ENCODE results near the gene EYS. TPM values are rescaled to one million over a fixed set of nuclear protein-coding genes. Genes with fewer than 3 reads are reported as not detected.
"Not testable (repeated sequence)": the region's sequence is repeated elsewhere in the genome, so short reads cannot be mapped to it uniquely, and the experiment has no call there.

EYS gene
- total and polyA plus RNA-seq, 3 experiments from 2014 or later = not detected

GRCh38 chr6:63739094-63739687, 1967.8 kb downstream of the EYS start:
- Histone ChIP-seq H3K4me1 (ENCODE audit: insufficient read depth, low read length) (no peaks in the 10 kb centered on the region), H3K27ac (ENCODE audit: low read depth, low read length) (no peak overlapping the region), H3K27me3 (ENCODE audit: insufficient read depth, low read length, poor library complexity, severe bottlenecking) (no peaks in the 10 kb centered on the region), H3K9me3 (ENCODE audit: low read length) (no peaks in the 10 kb centered on the region), H3K4me3 (ENCODE audit: low read length) (no peak overlapping the region), H3K36me3 (ENCODE audit: insufficient read depth, low read length) (no peaks in the 10 kb centered on the region)
- no peak for DNase-seq
- H3K9me3 Mint-ChIP-seq = peaks cover 3 to 17% (median 5%) of the 10 kb centered on the region in 5 donors
- H3K27me3 Mint-ChIP-seq = peaks cover 0 to 3% of the 10 kb centered on the region in 2 donors
- no peak overlapping the region for H3K4me3 Mint-ChIP-seq
- H3K27ac Mint-ChIP-seq = no peak overlapping the region
- ChIA-PET CTCF (no interaction called here), POLR2A (interaction anchor here (0.6 kb wide), 1 partner anchor 15 kb away, joined by 3 read pairs; no protein-coding TSS in a partner anchor)
- H3K4me1 Mint-ChIP-seq = peaks cover 0 to 4% (median 0%) of the 10 kb centered on the region in 3 donors
- H3K36me3 Mint-ChIP-seq = peaks cover 0 to 9% (median 2%) of the 10 kb centered on the region in 3 donors

GRCh38 chr6:63738190-63738589, 1968.8 kb downstream of the EYS start:
- H3K4me3 Mint-ChIP-seq; H3K36me3 ChIP-seq (ENCODE audit: insufficient read depth, low read length); H3K4me1 Mint-ChIP-seq; H3K4me1 ChIP-seq (ENCODE audit: insufficient read depth, low read length); H3K4me3 ChIP-seq (ENCODE audit: low read length); H3K27me3 Mint-ChIP-seq; H3K9me3 ChIP-seq (ENCODE audit: low read length); CTCF ChIA-PET; DNase-seq; H3K27me3 ChIP-seq (ENCODE audit: insufficient read depth, low read length, poor library complexity, severe bottlenecking); H3K36me3 Mint-ChIP-seq; H3K27ac ChIP-seq (ENCODE audit: low read depth, low read length); POLR2A ChIA-PET; H3K27ac Mint-ChIP-seq: not testable (repeated sequence)
- H3K9me3 Mint-ChIP-seq = peaks cover 3 to 17% (median 5%) of the 10 kb centered on the region in 5 donors

GRCh38 chr6:63734923-63735322, 1972.1 kb downstream of the EYS start:
- no peak for DNase-seq
- POLR2A ChIA-PET = no interaction called here
- Histone ChIP-seq H3K4me1 (ENCODE audit: insufficient read depth, low read length) (no peaks in the 10 kb centered on the region), H3K4me3 (ENCODE audit: low read length) (no peak overlapping the region), H3K9me3 (ENCODE audit: low read length) (no peaks in the 10 kb centered on the region), H3K36me3 (ENCODE audit: insufficient read depth, low read length) (no peaks in the 10 kb centered on the region), H3K27ac (ENCODE audit: low read depth, low read length) (no peak overlapping the region), H3K27me3 (ENCODE audit: insufficient read depth, low read length, poor library complexity, severe bottlenecking) (no peaks in the 10 kb centered on the region)
- CTCF ChIA-PET = no interaction called here
- no peaks in the 10 kb centered on the region for H3K27me3 Mint-ChIP-seq
- peaks cover 0 to 1% (median 0%) of the 10 kb centered on the region in 3 donors for H3K4me1 Mint-ChIP-seq
- H3K36me3 Mint-ChIP-seq = peaks cover 4 to 9% (median 4%) of the 10 kb centered on the region in 3 donors
- H3K4me3 Mint-ChIP-seq = no peak overlapping the region
- H3K27ac Mint-ChIP-seq = no peak overlapping the region
- H3K9me3 Mint-ChIP-seq = peaks cover 3 to 14% (median 5%) of the 10 kb centered on the region in 5 donors

GRCh38 chr6:63732336-63732735, 1974.7 kb downstream of the EYS start:
- H3K27me3 Mint-ChIP-seq = no peaks in the 10 kb centered on the region
- no peak for DNase-seq
- ChIA-PET CTCF (interaction anchor here (1.1 kb wide), 1 partner anchor 134 kb away, joined by 5 read pairs; no protein-coding TSS in a partner anchor), POLR2A (no interaction called here)
- H3K36me3 Mint-ChIP-seq = peaks cover 2 to 7% (median 5%) of the 10 kb centered on the region in 3 donors
- no peaks in the 10 kb centered on the region for H3K36me3 ChIP-seq (ENCODE audit: insufficient read depth, low read length)
- no peak overlapping the region for H3K27ac ChIP-seq (ENCODE audit: low read depth, low read length)
- H3K27ac Mint-ChIP-seq = no peak overlapping the region
- H3K4me3 Mint-ChIP-seq = no peak overlapping the region
- H3K27me3 ChIP-seq (ENCODE audit: insufficient read depth, low read length, poor library complexity, severe bottlenecking) = no peaks in the 10 kb centered on the region
- peaks cover 0 to 1% (median 0%) of the 10 kb centered on the region in 3 donors for H3K4me1 Mint-ChIP-seq
- no peaks in the 10 kb centered on the region for H3K4me1 ChIP-seq (ENCODE audit: insufficient read depth, low read length)
- no peaks in the 10 kb centered on the region for H3K9me3 ChIP-seq (ENCODE audit: low read length)
- H3K4me3 ChIP-seq (ENCODE audit: low read length) = no peak overlapping the region
- H3K9me3 Mint-ChIP-seq = peaks cover 0 to 5% (median 1%) of the 10 kb centered on the region in 5 donors

GRCh38 chr6:63731930-63732329, 1975.1 kb downstream of the EYS start:
- H3K27me3 ChIP-seq (ENCODE audit: insufficient read depth, low read length, poor library complexity, severe bottlenecking) = no peaks in the 10 kb centered on the region
- H3K9me3 ChIP-seq (ENCODE audit: low read length) = no peaks in the 10 kb centered on the region
- POLR2A ChIA-PET = no interaction called here
- H3K4me3 Mint-ChIP-seq = no peak overlapping the region
- H3K36me3 ChIP-seq (ENCODE audit: insufficient read depth, low read length) = no peaks in the 10 kb centered on the region
- peaks cover 2 to 7% (median 5%) of the 10 kb centered on the region in 3 donors for H3K36me3 Mint-ChIP-seq
- CTCF ChIA-PET = interaction anchor here (1.1 kb wide), 1 partner anchor 134 kb away, joined by 5 read pairs; no protein-coding TSS in a partner anchor
- H3K4me1 ChIP-seq (ENCODE audit: insufficient read depth, low read length) = no peaks in the 10 kb centered on the region
- H3K27ac ChIP-seq (ENCODE audit: low read depth, low read length) = no peak overlapping the region
- H3K27ac Mint-ChIP-seq = no peak overlapping the region
- H3K9me3 Mint-ChIP-seq = peaks cover 0 to 5% (median 1%) of the 10 kb centered on the region in 5 donors
- no peak for DNase-seq
- peaks cover 0 to 1% (median 0%) of the 10 kb centered on the region in 3 donors for H3K4me1 Mint-ChIP-seq
- H3K27me3 Mint-ChIP-seq = no peaks in the 10 kb centered on the region
- no peak overlapping the region for H3K4me3 ChIP-seq (ENCODE audit: low read length)

- Histone ChIP-seq H3K4me3 (ENCODE audit: low read length) (no peak overlapping the region), H3K36me3 (ENCODE audit: insufficient read depth, low read length) (no peaks in the 10 kb centered on the region), H3K4me1 (ENCODE audit: insufficient read depth, low read length) (no peaks in the 10 kb centered on the region), H3K27me3 (ENCODE audit: insufficient read depth, low read length, poor library complexity, severe bottlenecking) (no peaks in the 10 kb centered on the region), H3K9me3 (ENCODE audit: low read length) (no peaks in the 10 kb centered on the region), H3K27ac (ENCODE audit: low read depth, low read length) (no peak overlapping the region)
- no peak for DNase-seq
- ChIA-PET CTCF (no interaction called here), POLR2A (no interaction called here)
- Mint-ChIP-seq H3K4me3 (no peak overlapping the region), H3K27me3 (no peaks in the 10 kb centered on the region), H3K9me3 (peaks cover 0 to under 1% (median 0%) of the 10 kb centered on the region in 5 donors), H3K36me3 (peaks cover 2 to 7% (median 2%) of the 10 kb centered on the region in 3 donors), H3K27ac (no peak overlapping the region), H3K4me1 (peaks cover 0 to under 1% (median 0%) of the 10 kb centered on the region in 3 donors)
Observed at GRCh38 chr6:63730311-63730710, 1976.7 kb downstream of the EYS start.

- Histone ChIP-seq H3K27ac (ENCODE audit: low read depth, low read length) (no peak overlapping the region), H3K4me3 (ENCODE audit: low read length) (no peak overlapping the region), H3K9me3 (ENCODE audit: low read length) (no peaks in the 10 kb centered on the region), H3K4me1 (ENCODE audit: insufficient read depth, low read length) (no peaks in the 10 kb centered on the region), H3K36me3 (ENCODE audit: insufficient read depth, low read length) (no peaks in the 10 kb centered on the region), H3K27me3 (ENCODE audit: insufficient read depth, low read length, poor library complexity, severe bottlenecking) (no peaks in the 10 kb centered on the region)
- ChIA-PET CTCF (interaction anchor here (0.9 kb wide), 1 partner anchor 126 kb away, joined by 3 read pairs; no protein-coding TSS in a partner anchor), POLR2A (no interaction called here)
- Mint-ChIP-seq H3K9me3 (no peaks in the 10 kb centered on the region), H3K4me3 (no peak overlapping the region), H3K27ac (no peak overlapping the region), H3K4me1 (peaks cover 0 to 4% (median 0%) of the 10 kb centered on the region in 3 donors), H3K27me3 (no peaks in the 10 kb centered on the region), H3K36me3 (peaks cover 0 to 2% (median 0%) of the 10 kb centered on the region in 3 donors)
- no peak for DNase-seq
Observed at GRCh38 chr6:63724721-63725120, 1982.3 kb downstream of the EYS start.

- Mint-ChIP-seq H3K4me3 (no peak overlapping the region), H3K27me3 (no peaks in the 10 kb centered on the region), H3K9me3 (no peaks in the 10 kb centered on the region), H3K4me1 (peaks cover 0 to 4% (median 0%) of the 10 kb centered on the region in 3 donors), H3K36me3 (peaks cover 0 to 5% (median 2%) of the 10 kb centered on the region in 3 donors), H3K27ac (no peak overlapping the region)
- POLR2A ChIA-PET = no interaction called here
- DNase-seq = no peak
- no peak overlapping the region for H3K27ac ChIP-seq (ENCODE audit: low read depth, low read length)
- no peaks in the 10 kb centered on the region for H3K36me3 ChIP-seq (ENCODE audit: insufficient read depth, low read length)
- H3K27me3 ChIP-seq (ENCODE audit: insufficient read depth, low read length, poor library complexity, severe bottlenecking) = no peaks in the 10 kb centered on the region
- CTCF ChIA-PET = no interaction called here
- H3K4me1 ChIP-seq (ENCODE audit: insufficient read depth, low read length) = no peaks in the 10 kb centered on the region
- no peaks in the 10 kb centered on the region for H3K9me3 ChIP-seq (ENCODE audit: low read length)
- no peak overlapping the region for H3K4me3 ChIP-seq (ENCODE audit: low read length)
Observed at GRCh38 chr6:63721181-63721580, 1985.8 kb downstream of the EYS start.

All from CD8-positive, alpha-beta memory T cell (primary cell).